Neural crest cell (in vitro differentiated cells): Measurements from ENCODE around the gene PPP2R2C. TPM values are rescaled to one million over a fixed set of nuclear protein-coding genes. Genes with fewer than 3 reads are reported as not detected.

Source experiments
- DNase-seq: peaks from one replicate; pipeline ENCODE4 v3.0.0; 2021; ENCODE audit warnings: low read depth, mixed read lengths, low spot score
- H3K27ac Mint-ChIP-seq: one replicate; pipeline ENCODE4 v1.8.0; 2021; ENCODE audit warnings: mild to moderate bottlenecking, mixed read lengths; ENCODE audit not compliant: unreplicated experiment
- H3K27me3 Mint-ChIP-seq: 2 replicates; pipeline ENCODE4 v1.8.0; 2021; ENCODE audit warnings: low read depth, mild to moderate bottlenecking, mixed read lengths
- H3K36me3 Mint-ChIP-seq: 2 replicates; pipeline ENCODE4 v1.8.0; 2021; ENCODE audit warnings: low read depth, mild to moderate bottlenecking, mixed read lengths
- H3K4me1 Mint-ChIP-seq: 2 replicates; pipeline ENCODE4 v1.8.0; 2021; ENCODE audit warnings: mixed read lengths
- H3K4me3 Mint-ChIP-seq: one replicate; pipeline ENCODE4 v1.8.0; 2021; ENCODE audit warnings: mild to moderate bottlenecking, mixed read lengths
- H3K9me3 Mint-ChIP-seq: 2 replicates; pipeline ENCODE4 v1.8.0; 2021; ENCODE audit warnings: mixed read lengths
- CTCF ChIP-seq: fragments of 200-600 bp; sonication (generic); conservative IDR thresholded peaks from 2 replicates; pipeline ENCODE4 v1.5.0; 2021; ENCODE audit warnings: antibody characterized with exemption, mild to moderate bottlenecking
- total RNA-seq: library from RNA; stranded (reverse); gene quantifications from 2 replicates; pipeline ENCODE4 v1.2.1, GENCODE V29; 2021

The PPP2R2C gene
- total RNA-seq, 1 donor from 2014 or later = 0.35 TPM

- no peak for TF ChIP-seq CTCF
- Mint-ChIP-seq H3K4me1 (peaks cover 9% of the 10 kb centered on the region), H3K27ac (no peak overlapping the region), H3K36me3 (no peaks in the 10 kb centered on the region), H3K9me3 (no peaks in the 10 kb centered on the region), H3K27me3 (peaks cover 20% of the 10 kb centered on the region), H3K4me3 (no peak overlapping the region)
- no peak for DNase-seq
Measured at GRCh38 chr4:6441758-6442157, 30.7 kb downstream of the PPP2R2C start.

GRCh38 chr4:6441202-6441582, 31.2 kb downstream of the PPP2R2C start:
- H3K36me3 Mint-ChIP-seq = no peaks in the 10 kb centered on the region
- H3K27ac Mint-ChIP-seq = no peak overlapping the region
- no peak for DNase-seq
- TF ChIP-seq CTCF = no peak
- no peaks in the 10 kb centered on the region for H3K9me3 Mint-ChIP-seq
- H3K27me3 Mint-ChIP-seq = peaks cover 16% of the 10 kb centered on the region
- peaks cover 3% of the 10 kb centered on the region for H3K4me1 Mint-ChIP-seq
- H3K4me3 Mint-ChIP-seq = no peak overlapping the region

GRCh38 chr4:6440506-6441201, 31.8 kb downstream of the PPP2R2C start:
- H3K4me3 Mint-ChIP-seq = no peak overlapping the region
- H3K36me3 Mint-ChIP-seq = no peaks in the 10 kb centered on the region
- no peak for TF ChIP-seq CTCF
- H3K27ac Mint-ChIP-seq = no peak overlapping the region
- H3K27me3 Mint-ChIP-seq = peaks cover 13% of the 10 kb centered on the region
- DNase-seq = no peak
- no peaks in the 10 kb centered on the region for H3K4me1 Mint-ChIP-seq
- peaks cover 3% of the 10 kb centered on the region for H3K9me3 Mint-ChIP-seq

GRCh38 chr4:6439120-6439762, 33.2 kb downstream of the PPP2R2C start:
- Mint-ChIP-seq H3K27ac (no peak overlapping the region), H3K36me3 (no peaks in the 10 kb centered on the region), H3K4me1 (no peaks in the 10 kb centered on the region), H3K9me3 (peaks cover 8% of the 10 kb centered on the region), H3K4me3 (no peak overlapping the region), H3K27me3 (peaks cover 15% of the 10 kb centered on the region)
- TF ChIP-seq CTCF = no peak
- DNase-seq = no peak

GRCh38 chr4:6437826-6438238, 34.6 kb downstream of the PPP2R2C start:
- peaks cover 12% of the 10 kb centered on the region for H3K9me3 Mint-ChIP-seq
- H3K36me3 Mint-ChIP-seq = no peaks in the 10 kb centered on the region

More at GRCh38 chr4:6437826-6438238, 34.6 kb downstream of the PPP2R2C start:
- no peak for TF ChIP-seq CTCF
- peaks cover 24% of the 10 kb centered on the region for H3K27me3 Mint-ChIP-seq
- no peaks in the 10 kb centered on the region for H3K4me1 Mint-ChIP-seq
- H3K27ac Mint-ChIP-seq = no peak overlapping the region
- no peak for DNase-seq
- H3K4me3 Mint-ChIP-seq = no peak overlapping the region
